ENCODE measurements around the gene SYTL3. TPM values are rescaled to one million over a fixed set of nuclear protein-coding genes. Genes with fewer than 3 reads are reported as not detected.
"Not testable (repeated sequence)": the region's sequence is repeated elsewhere in the genome, so short reads cannot be mapped to it uniquely, and the experiment has no call there.

The SYTL3 gene
- polyA plus RNA-seq, 3 donors, result 3.2 to 5.3 (median 4.5) TPM

DNA sequence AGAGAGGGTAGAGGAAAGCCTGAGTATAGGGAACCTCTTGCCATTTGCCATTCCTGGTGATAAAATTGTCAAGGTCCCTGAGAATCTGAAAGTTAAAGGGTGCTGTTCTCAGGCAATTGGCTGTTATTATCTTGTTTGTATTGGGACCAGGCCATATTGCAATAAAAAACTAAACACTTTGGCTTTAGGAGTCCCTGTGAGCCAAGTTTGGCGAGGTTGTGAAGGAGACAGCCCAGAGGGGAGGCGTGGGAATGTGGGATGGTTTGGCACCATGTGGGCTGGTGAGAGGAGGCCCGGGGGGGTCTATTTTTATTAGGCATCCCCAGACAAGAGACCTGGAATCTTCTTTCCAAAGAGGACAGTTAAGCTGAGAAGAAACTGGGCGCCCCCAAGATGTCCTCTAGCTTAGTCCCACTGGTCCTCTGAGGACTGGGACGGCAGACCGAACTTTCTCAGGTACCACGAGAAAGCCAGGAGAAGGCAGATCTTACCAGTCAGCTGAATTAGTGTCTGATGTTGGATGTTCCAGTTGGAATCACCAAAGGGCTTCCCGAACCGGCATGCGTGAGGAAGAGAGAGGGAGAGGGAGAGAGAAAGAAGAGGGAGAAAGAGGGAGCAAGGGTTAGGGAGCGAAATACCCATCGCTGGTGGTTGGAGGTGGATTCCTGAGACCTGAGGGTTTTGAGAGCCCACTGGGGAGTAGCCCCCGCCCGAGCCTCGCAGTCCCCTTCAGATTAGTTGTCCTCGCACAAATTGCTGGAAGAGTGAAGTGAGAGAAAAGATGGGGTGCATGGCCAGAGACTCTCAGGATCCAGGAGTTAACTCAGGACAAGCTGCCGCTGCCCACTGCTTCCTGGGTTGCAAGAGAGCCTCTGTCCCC, 29.7 kb upstream of the SYTL3 start:
- DNase-seq (ENCODE audit: extremely low read depth in 1 of 11, low read depth in 9 of 11, low spot score in 4 of 11), result no peak

DNA sequence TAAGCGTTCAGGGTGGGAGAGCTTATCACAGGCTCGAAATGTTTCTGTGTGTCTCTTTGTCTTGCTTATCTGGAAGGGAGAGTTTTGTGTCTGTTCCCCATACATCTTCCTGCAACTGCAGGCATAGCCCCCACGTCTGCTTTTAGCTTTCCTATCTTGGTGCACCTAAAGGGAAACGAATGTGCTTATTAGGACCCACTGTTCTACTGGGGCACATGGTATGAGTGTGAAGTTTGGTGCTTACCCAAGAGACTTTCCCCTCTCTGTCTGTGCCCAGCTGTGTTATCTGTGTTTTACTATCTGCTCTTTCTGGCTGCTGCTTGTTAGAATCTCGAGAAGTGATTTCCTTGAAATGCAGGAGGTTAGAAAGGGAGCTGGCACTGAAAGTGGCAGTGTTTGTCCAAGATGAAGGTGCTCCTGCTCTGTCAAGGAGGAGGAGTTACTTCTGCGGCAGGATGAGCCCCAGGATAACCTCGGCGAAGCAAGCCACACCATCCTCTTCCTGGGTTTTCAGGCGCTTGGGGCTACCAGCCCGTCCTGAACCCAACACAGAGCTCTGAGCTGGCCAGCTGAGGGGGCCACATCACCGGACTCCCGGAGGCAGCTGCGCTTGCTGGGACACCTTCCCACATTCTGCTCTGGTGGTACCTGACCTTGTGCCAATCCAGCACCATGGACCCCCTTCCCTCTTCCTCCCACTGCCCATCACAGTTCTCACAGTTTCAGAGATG, 28.7 kb upstream of the SYTL3 start:
- no peak for DNase-seq (ENCODE audit: extremely low read depth in 1 of 11, low read depth in 9 of 11, low spot score in 4 of 11)

DNA sequence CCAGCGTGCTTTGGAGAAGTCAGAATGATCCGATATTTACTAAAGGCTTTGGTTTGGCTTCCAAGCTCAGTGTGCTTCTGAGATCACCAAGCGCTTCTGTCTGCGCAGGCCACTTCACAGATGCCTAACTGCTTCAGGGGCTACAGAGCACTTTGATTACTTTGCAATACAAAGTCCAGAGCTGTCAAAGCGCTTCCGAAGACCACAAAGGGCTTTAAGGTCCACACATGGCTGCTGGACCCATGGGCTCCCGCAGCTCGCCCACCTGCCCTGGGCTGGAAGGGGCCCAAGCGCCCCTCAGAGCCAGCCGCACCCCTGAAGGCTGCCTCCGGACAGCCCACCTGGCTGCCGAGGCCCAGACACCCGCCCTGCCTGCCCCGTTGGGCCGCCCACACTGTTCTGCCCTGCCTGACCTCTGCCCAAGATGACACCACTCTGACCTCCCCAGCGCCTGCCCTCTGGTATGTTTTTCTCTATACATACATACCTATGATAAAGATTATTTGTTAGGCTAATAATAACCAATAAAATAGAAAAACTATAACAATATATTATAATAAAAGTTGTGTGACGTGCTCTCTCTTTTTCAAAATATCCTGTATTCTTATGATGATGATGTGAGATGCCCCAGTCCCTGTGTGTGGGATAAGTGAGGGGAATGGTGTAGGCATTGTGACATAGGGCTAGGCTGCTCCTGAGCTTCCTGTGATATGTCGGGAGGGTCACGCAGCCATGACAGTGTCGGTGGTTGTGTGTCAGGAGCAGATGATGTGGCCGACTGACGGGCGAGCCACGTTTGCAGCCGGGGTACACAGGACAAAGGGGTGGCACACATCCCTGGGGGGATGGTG, 27.9 kb upstream of the SYTL3 start:
- DNase-seq (ENCODE audit: extremely low read depth in 1 of 11, low read depth in 9 of 11, low spot score in 4 of 11), result no peak

DNA sequence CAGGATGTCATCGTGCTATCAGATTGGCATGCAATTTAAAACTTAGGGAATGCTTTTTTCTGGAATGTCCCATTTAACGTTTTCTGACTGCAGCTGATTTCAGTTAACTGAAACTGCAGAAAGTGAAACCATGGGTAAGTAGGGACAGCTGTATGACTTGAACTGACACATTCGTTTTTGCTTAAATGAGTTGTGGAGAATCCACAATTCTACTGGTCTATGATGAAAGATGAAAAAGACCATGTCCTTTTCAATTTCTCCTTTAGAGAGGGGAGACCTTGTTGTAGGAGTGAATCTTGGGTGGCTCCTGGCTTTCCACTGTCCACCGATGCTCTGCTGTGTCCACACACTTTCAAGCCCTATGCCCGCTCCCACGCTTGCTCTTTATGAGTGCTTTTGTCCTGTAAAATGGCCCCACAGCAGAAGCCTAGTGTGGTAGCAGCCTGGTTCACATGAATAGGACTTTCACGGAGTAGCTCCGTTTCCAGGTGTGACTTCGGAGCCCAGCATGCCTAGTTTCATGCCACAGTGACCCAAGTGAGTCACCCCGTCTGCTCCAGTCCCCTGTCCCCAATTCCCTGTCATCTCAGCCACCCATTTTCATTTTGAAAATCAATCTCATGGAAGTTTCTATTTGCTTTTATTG, 27.2 kb upstream of the SYTL3 start:
- DNase-seq (ENCODE audit: extremely low read depth in 1 of 11, low read depth in 9 of 11, low spot score in 4 of 11), result no peak

DNA sequence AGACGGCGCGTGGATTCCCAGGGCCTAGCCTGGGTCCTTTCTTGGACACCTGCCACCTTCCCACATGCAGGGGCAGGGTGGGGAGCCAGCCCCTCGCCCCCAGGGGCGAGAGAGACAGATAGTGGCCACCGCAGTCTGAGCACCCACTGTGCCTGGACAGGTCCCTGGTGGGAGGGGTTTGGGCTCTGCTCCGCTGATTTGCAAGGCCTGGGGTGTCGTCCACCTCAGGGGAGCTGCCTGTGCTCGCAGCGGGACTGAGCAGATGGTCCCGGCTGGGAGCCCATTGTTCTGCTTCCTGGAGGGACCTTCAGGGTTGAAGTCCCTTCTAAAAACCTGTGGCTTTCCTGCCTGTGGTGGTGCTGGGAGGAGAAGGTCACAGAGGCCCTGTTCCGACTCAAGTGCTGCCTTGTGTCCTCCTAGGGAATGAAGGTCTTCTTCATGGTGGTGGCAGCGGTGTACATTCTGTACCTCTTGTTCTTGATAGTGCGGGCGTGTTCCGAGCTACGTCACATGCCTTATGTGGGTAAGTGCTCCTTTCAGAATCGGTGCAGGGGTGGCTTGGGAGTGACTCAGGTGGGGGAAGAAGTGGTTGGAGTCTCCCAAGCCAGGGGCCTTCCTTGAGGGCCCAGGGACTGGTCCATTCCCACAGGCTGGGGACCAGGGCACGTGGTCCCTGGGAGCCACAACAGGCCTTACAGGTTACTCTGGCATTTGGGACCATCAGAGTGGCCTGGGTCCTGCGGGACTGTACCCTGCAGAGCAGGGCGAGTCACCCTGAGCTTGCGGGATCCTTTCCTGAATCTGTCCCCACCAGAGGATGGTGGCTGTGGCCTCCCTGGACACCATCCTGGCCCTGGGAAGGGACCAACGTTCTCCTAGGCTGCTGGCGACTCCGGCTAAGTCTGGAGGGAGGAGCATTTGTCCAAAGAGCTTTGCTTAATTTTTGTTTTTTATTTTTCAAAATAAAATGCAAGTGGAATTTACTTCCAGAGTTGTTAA, 24.9 kb upstream of the SYTL3 start:
- no peak for DNase-seq (ENCODE audit: extremely low read depth in 1 of 11, low read depth in 9 of 11, low spot score in 4 of 11)

DNA sequence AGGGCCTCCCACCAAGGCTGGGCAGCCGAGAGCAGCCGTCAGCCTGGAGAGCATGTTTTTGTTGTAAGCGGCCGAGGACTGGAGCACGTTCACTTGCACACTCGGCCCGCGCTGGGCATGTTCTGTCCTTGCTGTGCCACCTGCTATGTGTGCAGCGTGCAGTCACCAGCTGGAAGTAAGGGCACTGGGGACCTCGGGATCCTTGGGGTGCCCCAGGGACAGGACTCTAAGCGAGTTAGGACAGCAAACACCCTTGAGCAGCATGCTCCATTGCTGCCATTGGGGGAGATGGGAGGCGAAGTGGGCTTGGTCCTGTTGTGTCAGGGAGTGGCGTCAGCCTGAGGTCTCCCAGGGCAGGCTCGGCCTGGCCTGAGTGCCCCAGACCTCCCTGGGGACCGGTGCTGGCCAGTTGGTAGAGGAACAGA, 24.0 kb upstream of the SYTL3 start:
- no peak for DNase-seq (ENCODE audit: extremely low read depth in 1 of 11, low read depth in 9 of 11, low spot score in 4 of 11)

DNA sequence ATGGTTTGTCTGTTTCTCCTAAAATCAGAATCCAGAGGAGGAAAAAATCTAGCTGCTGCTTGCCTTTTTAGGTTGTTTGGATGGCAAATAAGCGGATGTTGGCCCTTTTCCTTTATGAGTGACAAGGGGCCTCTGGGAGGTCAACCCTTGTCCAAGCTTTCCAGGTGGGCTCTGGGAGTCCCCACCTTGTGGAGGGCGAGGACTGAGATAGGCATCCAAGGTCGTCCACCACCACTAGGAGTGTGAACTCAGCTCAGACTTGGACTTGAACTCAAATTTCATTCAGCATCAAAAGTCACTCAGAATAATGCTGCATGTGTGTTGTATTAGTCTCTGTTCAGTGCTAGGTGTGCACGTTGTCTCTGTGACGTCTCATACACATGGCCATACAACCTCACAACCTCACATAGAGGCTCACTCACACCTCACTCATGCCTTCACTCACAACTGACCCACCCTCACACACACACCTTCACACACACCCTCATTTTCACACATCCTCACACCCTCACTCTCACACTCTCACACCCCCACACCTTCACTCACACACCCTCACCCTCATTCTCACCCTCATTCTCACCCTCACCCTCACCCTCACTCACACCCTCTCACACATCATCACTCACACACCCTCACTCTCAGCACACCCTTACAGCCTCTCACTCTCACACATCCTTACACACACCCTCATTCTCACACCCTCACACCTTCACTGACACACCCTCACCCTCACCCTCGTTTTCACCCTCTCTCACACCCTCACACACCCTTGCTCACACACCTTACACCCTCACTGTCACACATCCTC, 23.3 kb upstream of the SYTL3 start:
- no peak for DNase-seq (ENCODE audit: extremely low read depth in 1 of 11, low read depth in 9 of 11, low spot score in 4 of 11)

DNA sequence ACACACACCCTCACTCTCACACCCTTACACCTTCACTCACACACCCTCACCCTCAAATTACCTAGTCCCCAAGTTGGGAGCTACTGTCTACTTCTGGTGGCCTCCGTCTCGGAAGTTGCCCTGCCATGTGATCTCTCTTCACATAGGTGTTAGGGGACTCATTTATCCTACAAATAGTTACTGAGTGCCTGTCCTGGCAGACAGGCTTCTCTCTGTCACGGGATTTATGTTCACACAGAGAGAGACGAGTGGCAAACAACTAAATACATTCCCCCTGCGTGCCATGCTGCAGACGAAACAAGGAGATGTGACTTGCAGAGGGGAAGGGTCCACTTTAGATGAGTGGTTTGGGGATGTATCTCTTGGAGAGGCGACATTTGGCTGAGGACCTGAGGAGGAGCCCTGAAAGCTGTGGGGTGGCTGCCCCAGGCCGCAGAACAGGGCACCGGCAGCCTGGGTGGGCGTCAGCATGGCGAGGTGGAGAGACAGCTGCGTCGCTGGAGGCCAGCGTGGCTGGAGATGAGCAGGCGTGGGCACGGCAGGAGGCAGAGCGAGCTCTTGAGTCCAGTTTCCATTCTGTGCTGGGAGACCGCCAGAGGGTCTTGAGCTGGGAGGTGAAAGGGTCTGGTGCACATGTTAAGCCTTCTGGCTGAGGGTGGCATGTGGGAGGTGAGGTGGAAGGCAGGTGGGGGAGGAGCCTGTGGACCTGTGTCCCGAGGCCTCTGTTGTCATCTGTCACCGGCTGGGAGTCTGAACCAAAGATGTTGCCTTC, 22.5 kb upstream of the SYTL3 start:
- no peak for DNase-seq (ENCODE audit: extremely low read depth in 1 of 11, low read depth in 9 of 11, low spot score in 4 of 11)

DNA sequence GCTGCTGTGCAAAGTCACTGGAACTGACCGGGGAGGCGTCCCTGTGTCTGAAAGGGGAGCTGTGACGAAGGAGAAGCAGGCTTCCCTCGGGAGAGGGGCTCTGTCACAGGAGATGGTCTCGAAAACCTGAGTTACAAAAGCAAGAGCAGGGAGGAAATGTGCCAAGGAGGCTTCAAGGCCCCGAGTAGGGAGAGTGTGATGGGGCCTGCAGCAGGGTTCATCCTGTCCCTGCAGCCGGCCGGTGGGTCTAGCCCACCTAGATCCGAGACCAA, 22.0 kb upstream of the SYTL3 start:
- DNase-seq (ENCODE audit: extremely low read depth in 1 of 11, low read depth in 9 of 11, low spot score in 4 of 11), result no peak

DNA sequence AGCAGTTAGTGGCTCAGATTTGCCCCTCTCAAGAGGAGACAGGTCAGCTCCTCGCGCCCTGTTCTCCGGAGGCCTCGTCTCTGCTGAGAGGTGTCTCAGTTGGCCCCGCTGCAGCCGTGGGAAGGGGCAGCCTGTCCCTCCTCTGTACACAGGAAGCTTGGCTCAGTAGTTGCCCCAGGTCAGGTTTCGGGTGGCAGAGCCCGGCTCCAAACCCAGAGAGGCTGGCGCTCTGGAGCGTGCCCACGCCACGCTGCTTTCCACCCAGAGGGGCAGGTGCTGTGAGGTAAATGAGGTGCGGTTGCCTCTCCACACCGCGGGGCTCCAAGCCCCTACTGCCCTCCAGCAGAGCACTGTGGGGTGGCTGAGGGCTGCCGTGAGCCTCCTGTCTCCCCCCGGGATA, 21.3 kb upstream of the SYTL3 start:
- no peak for DNase-seq (ENCODE audit: extremely low read depth in 1 of 11, low read depth in 9 of 11, low spot score in 4 of 11)

DNA sequence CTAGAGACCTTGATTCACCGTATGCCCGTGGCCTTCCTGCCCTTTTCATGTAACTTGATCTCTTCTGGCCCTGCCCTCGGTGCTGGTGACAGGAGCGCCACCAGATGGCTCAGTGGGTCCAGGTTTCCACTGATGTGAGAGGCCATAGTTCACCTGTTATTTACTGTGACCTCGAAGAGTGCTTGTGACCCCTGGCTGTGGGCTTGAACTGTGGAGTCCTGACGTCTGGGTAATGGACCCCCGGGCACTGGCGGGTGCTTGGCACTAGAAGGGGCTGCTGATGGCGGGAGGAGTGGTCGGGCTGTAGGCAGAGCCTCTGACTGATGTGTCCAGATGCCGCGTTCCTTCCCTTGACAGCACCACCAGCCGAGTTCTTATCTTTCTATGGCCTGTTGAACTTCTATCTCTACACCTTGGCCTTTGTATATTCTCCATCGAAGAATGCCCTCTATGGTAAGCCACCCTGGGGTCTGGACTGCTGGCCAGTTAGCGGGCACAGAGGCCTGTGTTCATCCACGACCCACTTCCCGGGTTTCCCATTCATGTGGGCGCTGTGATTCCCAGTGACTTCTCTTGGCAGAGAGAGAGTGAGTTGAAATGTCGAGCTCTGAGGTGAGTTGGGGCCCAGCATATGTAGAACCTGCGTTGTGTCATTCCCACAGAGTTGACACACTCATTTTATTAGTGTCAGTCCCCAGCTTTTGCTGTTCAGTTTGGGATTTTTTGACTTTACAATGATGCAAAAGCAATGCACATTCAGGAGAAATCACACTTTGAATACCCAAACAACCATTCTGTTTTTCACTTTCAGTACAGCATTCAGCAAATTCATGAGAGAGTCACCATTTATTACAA, 20.3 kb upstream of the SYTL3 start:
- DNase-seq (ENCODE audit: extremely low read depth in 1 of 11, low read depth in 9 of 11, low spot score in 4 of 11), result no peak

DNA sequence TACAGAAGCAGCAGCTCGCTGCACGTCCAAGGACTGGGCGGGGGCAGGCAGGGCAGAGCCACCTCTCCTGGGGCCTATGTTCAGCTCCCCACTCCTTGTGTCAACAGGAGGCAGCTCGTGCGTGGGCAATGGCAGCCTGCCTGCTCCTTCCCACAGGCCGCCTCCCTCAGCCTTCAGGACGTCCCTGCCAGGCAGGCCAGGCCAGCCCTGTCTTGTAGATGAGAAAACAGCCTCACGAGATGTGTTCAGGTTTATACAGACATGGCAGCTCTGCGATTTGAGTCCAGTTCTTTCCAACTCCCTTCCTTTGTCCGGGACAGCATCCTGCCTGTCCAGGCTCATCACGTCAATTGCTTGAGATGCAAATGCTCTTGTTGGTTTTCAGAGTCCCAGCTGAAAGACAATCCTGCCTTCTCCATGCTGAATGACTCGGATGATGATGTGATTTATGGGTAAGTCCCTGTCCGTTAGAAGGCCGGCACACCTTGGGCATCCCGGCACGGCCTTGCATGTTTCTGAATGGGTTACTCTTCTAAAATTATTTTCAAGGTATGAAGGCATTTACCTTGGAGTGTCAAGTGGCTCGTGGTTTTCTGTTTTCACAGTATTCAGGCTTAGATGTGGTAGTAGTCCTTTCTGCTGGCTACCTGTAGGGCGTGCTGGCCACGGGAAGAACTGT, 18.8 kb upstream of the SYTL3 start:
- DNase-seq (ENCODE audit: extremely low read depth in 1 of 11, low read depth in 9 of 11, low spot score in 4 of 11), result no peak

DNA sequence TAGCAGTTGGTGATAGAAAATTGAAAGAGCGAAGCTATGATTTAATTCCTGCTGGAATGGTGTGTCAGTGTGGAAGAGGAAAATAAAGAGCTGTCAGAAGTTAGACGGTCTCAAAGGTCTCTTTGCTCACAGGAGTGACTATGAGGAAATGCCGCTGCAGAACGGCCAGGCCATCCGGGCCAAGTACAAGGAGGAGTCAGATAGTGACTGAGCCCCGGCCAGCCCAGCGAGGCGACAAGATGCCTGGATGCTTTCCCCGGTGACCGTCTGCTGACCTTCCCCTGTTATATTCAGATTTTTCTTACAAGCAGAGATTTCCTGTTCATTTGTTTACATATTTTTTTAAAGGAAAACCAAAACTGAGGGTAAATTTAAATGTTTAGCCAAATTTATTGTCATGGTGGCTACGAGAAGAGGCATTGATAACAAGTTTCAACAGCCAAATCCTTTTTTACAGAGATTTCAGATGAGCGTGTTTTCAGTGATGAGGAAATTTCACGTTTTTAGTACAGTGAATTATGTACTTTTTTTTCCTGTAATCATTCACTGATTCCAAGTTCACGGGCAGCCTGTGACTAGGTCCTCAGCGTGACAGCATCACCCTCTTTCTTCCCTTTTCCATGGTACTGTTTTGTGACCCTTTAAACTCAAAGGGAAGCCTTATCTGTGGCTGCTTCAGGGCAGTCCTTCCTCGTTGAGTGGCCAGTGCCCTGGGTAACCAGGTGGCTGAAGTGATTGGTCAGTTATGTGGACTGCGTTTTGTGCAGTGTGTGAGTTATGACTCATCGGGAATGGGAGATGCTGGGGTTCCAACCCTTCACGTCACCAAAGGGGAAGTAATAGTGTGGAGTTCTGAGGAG, 17.9 kb upstream of the SYTL3 start:
- peak in 1 of 11 donors; percentile 40 for DNase-seq (ENCODE audit: extremely low read depth in 1 of 11, low read depth in 9 of 11, low spot score in 4 of 11)

DNA sequence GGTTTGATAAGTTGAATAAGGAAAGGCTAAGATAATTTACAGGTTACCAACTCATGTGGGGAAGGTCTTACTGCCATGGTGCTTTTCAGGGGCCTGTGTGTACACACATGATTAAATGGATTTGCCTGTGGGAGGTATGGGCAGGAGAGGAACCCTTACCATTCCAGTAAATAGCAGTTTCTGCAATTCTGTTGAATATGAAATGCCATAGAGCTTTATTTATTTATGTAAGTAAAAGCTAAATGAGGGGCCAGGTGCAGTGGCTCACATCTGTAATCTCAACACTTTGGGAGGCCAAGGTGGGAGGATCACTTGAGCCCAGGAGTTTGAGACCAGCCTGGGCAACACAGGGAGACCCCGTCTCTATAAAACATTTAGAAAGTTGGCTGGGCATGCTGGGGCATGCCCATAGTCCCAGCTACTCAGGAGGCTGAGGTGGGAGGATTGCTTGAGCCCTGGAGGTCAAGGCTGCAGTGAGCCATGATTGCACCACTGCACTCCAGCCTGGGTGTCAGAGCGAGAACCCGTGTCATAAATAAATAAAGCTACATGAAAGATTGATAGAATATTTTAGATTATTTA, 17.2 kb upstream of the SYTL3 start:
- DNase-seq (ENCODE audit: extremely low read depth in 1 of 11, low read depth in 9 of 11, low spot score in 4 of 11), result not testable (repeated sequence)
